Cardiac septum (tissue), 1 donor: ENCODE measurements around the gene ATP4B. TPM values are rescaled to one million over a fixed set of nuclear protein-coding genes. Genes with fewer than 3 reads are reported as not detected.

Experiments used
- total RNA-seq: library from RNA; stranded (reverse); fragmentation: NEBNext Ultra II Directional; extraction: Animal tissue kit (Norgen Biotek cat#: 25700); gene quantifications from one replicate; pipeline ENCODE4 v1.2.1, GENCODE V29; 2021
- donor health status: DM: no; HTN: no; CAD: no.

Gene ATP4B
- total RNA-seq, 1 donor from 2014 or later: not detected

Other genes starting within 250 kb of the ATP4B start
- gene ADPRHL1, start 204.7 kb downstream of the ATP4B start, total RNA-seq: 480 TPM
- 134 TPM for gene DCUN1D2, start 167.5 kb downstream of the ATP4B start, total RNA-seq
- 38.8 TPM for gene TFDP1, start 73.4 kb downstream of the ATP4B start, total RNA-seq
- gene GRK1, start 9.0 kb upstream of the ATP4B start, total RNA-seq: 0.48 TPM
- 10.7 TPM for gene TMEM255B, start 101.0 kb upstream of the ATP4B start, total RNA-seq
- gene GAS6, start 205.9 kb upstream of the ATP4B start, total RNA-seq: 201 TPM